ENCODE data around the gene DNAH3.

DNA sequence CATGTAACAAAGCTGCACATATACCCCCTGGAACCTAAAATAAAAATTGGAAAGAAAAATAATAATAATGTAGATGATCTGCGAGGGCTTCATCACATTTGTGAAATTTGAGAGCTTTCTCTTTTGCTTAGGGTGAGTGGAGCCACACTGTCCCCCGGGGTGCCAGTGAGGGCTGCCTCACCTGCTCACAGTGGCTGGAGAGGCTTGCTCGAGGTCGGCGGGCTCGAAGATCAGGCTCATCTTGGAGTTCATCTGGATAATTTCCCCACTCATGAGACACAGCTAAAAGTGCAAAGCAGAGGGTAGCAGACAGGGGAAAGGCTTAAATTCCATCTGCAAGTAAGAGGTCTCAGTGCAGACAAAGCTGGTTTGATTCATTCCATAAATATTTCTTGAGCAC, 123.8 kb downstream of the DNAH3 start:
- TF ChIP-seq, protein P1, sequence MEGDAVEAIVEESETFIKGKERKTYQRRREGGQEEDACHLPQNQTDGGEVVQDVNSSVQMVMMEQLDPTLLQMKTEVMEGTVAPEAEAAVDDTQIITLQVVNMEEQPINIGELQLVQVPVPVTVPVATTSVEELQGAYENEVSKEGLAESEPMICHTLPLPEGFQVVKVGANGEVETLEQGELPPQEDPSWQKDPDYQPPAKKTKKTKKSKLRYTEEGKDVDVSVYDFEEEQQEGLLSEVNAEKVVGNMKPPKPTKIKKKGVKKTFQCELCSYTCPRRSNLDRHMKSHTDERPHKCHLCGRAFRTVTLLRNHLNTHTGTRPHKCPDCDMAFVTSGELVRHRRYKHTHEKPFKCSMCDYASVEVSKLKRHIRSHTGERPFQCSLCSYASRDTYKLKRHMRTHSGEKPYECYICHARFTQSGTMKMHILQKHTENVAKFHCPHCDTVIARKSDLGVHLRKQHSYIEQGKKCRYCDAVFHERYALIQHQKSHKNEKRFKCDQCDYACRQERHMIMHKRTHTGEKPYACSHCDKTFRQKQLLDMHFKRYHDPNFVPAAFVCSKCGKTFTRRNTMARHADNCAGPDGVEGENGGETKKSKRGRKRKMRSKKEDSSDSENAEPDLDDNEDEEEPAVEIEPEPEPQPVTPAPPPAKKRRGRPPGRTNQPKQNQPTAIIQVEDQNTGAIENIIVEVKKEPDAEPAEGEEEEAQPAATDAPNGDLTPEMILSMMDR (IDR thresholded peaks at IDR 0.05 in 8 of 11, conservative IDR thresholded peaks at IDR 0.05 in 3 of 11), result no peak
- TF ChIP-seq POLR2A (IDR thresholded peaks at IDR 0.05), result no peak
